ENCODE results near the gene CAMSAP3. TPM values are rescaled to one million over a fixed set of nuclear protein-coding genes. Genes with fewer than 3 reads are reported as not detected.
"Not testable (repeated sequence)": the region's sequence is repeated elsewhere in the genome, so short reads cannot be mapped to it uniquely, and the experiment has no call there.

Gene CAMSAP3
- total and polyA plus RNA-seq, 7 donors = 0.03 to 0.15 (median 0.09) TPM; not detected in 3

DNA sequence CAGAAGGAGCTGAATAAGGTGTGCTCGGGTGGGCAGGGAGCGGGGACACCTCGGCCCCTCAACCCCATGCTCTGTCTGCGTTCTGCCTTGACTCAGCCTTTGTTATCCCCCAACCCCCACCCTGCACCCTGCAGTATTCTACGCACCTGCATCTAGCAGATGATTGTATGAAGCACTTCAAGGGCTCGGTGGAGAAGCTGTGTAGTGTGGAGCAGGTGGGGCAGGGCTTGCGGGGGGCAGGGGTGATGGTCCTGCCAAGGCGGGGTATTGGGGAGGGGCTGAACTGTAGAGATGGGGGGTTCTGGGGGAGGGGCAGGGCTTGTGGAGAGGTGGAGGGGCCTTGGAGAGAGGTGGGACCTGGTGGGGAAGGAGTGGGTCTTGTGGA, 47.4 kb downstream of the CAMSAP3 start:
- no peak overlapping the region for H3K27ac ChIP-seq
- H3K4me3 ChIP-seq = no peak overlapping the region
- H3K36me3 ChIP-seq (ENCODE audit: insufficient read depth in 1 of 2, low read depth in 1 of 2) = no peaks in the 10 kb centered on the region
- 87 to 90% (median 90%) methylated on average over 8 of the region's 8 CpGs for WGBS, 3 donors
- peaks cover 0 to 16% (median under 1%) of the 10 kb centered on the region in 3 donors for H3K27me3 ChIP-seq (ENCODE audit: insufficient read depth in 3 of 3, low read length in 2 of 3)
- no peaks in the 10 kb centered on the region for H3K9me3 ChIP-seq
- intact Hi-C loops (cut with DNase I) = no loop called here
- no peaks in the 10 kb centered on the region for H3K4me1 ChIP-seq
- TF ChIP-seq, protein P1, sequence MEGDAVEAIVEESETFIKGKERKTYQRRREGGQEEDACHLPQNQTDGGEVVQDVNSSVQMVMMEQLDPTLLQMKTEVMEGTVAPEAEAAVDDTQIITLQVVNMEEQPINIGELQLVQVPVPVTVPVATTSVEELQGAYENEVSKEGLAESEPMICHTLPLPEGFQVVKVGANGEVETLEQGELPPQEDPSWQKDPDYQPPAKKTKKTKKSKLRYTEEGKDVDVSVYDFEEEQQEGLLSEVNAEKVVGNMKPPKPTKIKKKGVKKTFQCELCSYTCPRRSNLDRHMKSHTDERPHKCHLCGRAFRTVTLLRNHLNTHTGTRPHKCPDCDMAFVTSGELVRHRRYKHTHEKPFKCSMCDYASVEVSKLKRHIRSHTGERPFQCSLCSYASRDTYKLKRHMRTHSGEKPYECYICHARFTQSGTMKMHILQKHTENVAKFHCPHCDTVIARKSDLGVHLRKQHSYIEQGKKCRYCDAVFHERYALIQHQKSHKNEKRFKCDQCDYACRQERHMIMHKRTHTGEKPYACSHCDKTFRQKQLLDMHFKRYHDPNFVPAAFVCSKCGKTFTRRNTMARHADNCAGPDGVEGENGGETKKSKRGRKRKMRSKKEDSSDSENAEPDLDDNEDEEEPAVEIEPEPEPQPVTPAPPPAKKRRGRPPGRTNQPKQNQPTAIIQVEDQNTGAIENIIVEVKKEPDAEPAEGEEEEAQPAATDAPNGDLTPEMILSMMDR (IDR thresholded peaks at IDR 0.05) = no peak
- DNase-seq = no peak
- ATAC-seq = no peak

DNA sequence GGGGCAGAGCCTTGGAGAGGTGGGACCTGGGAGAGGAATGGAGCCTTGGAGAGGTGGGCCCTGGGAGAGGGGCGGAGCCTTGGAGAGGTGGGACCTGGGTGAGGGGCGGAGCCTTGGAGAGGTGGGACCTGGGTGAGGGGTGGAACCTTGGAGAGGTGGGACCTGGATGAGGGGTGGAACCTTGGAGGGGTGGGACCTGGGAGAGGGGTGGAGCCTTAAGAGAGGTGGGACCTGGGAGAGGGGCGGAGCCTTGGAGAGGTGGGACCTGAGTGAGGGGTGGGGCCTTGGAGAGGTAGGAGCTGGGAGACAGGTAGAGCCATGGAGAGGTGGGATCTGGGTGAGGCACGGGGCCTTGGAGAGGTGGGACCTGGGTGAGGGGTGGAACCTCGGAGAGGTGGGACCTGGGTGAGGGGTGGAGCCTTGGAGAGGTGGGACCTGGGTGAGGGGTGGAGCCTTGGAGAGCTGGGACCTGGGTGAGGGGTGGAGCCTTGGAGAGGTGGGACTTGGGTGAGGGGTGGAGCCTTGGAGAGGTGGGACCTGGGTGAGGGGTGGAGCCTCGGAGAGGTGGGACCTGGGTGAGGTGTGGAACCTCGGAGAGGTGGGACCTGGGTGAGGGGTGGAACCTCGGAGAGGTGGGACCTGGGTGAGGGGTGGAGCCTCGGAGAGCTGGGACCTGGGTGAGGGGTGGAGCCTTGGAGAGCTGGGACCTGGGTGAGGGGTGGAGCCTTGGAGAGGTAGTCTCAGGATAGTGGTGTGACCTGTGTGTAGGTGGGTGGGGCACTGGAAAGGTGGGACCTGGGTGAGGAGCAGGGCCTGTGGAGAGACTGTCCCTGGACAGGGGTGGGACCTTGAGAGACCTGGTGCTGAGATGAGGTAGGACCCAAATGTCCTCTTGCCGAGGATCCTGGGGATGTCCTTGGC, 48.2 kb downstream of the CAMSAP3 start:
- 43 to 89% (median 71%) methylated on average over 9 to 10 of the region's 10 CpGs for WGBS, 3 donors
- intact Hi-C loops (cut with DNase I); ATAC-seq; H3K4me3 ChIP-seq; H3K9me3 ChIP-seq; H3K4me1 ChIP-seq; H3K27ac ChIP-seq; DNase-seq; H3K27me3 ChIP-seq (ENCODE audit: insufficient read depth in 3 of 3, low read length in 2 of 3); H3K36me3 ChIP-seq (ENCODE audit: insufficient read depth in 1 of 2, low read depth in 1 of 2): not testable (repeated sequence)

DNA sequence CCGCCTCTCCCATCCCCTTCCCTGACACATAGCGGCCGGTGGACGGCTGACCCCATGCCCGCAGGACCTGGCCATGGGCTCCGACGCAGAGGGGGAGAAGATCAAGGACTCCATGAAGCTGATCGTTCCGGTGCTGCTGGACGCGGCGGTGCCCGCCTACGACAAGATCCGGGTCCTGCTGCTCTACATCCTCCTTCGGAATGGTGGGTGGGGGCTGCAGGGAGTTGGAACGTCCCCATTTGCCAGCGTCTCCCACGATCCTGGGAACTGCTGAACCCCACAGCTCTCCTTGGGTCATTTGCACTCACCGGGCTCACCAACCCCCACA, 48.9 kb downstream of the CAMSAP3 start:
- WGBS, 3 donors = 84 to 91% (median 90%) methylated on average over 16 to 20 of the region's 20 CpGs
- H3K36me3 ChIP-seq (ENCODE audit: insufficient read depth in 1 of 2, low read depth in 1 of 2) = no peaks in the 10 kb centered on the region
- intact Hi-C loops (cut with DNase I) = no loop called here
- no peak overlapping the region for H3K4me3 ChIP-seq
- ATAC-seq (no peak), DNase-seq (no peak)
- no peaks in the 10 kb centered on the region for H3K9me3 ChIP-seq
- H3K27me3 ChIP-seq (ENCODE audit: insufficient read depth in 3 of 3, low read length in 2 of 3) = peaks cover 0 to 4% (median 0%) of the 10 kb centered on the region in 3 donors
- TF ChIP-seq, protein P1 (IDR thresholded peaks at IDR 0.05) = no peak
- H3K4me1 ChIP-seq = no peaks in the 10 kb centered on the region
- no peak overlapping the region for H3K27ac ChIP-seq

DNA sequence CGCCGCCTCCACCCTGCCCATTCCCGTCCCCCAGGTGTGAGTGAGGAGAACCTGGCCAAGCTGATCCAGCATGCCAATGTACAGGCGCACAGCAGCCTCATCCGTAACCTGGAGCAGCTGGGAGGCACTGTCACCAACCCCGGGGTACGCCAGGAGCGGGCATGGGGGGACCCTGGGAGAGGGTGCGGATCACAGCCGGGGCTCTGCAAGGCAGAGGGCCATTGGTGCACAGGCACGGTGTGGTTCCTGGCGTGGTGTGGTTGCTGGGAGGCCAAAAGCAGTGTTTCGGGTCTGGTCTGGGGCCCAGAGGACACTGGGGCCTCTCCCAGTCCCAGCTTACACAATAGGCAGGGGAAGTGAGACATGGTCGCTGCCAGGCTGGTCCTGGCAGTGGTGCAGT, 49.5 kb downstream of the CAMSAP3 start:
- Histone ChIP-seq H3K4me1 (no peaks in the 10 kb centered on the region), H3K9me3 (no peaks in the 10 kb centered on the region), H3K4me3 (no peak overlapping the region), H3K27me3 (ENCODE audit: insufficient read depth in 3 of 3, low read length in 2 of 3) (peaks cover 0 to 4% (median 0%) of the 10 kb centered on the region in 3 donors), H3K36me3 (ENCODE audit: insufficient read depth in 1 of 2, low read depth in 1 of 2) (no peaks in the 10 kb centered on the region), H3K27ac (no peak overlapping the region)
- DNase-seq (no peak), ATAC-seq (no peak)
- TF ChIP-seq, protein P1 (IDR thresholded peaks at IDR 0.05) = no peak
- intact Hi-C loops (cut with DNase I) = no loop called here
- WGBS, 3 donors = 80 to 85% (median 83%) methylated on average over 14 of the region's 14 CpGs

DNA sequence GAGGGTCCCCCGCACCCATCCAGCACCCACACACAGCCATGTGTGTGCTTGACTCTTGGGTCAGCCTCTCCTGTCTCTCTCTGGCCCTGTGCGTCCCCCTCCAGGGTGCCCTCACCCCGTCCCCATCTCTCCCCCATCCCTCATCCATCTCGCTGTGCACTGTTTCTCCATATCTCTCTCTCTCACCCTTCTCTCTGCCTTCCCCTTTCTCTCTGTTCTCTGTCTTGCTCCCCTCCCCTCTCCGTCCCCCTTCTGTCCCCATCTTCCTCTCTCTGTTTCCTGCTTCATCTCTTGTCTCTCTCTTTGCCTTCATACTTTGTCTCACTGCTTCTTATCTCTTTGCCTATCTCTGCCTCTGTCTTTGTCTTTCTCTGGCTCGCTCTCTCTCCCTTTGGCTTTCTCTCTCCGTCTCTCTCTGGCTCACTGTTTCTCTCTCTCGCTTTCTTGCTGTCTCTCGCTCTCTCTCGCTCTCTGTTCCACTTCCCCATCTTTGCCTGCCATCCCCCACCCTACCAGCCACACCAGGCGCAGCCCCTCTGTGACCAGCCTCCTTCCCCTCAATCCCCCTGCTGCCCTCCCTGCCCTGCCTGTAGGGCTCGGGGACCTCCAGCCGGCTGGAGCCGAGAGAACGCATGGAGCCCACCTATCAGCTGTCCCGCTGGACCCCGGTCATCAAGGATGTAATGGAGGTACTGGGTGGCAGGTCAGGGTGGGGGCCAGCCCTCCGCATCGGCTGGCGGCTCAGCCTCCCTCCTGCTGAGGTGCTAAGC, 50.2 kb downstream of the CAMSAP3 start:
- H3K4me3 ChIP-seq = no peak overlapping the region
- 54 to 57% (median 57%) methylated on average over 19 to 20 of the region's 20 CpGs for WGBS, 3 donors

More for the DNA sequence above, 50.2 kb downstream of the CAMSAP3 start:
- no peaks in the 10 kb centered on the region for H3K4me1 ChIP-seq
- DNase-seq (no peak), ATAC-seq (no peak)
- intact Hi-C loops (cut with DNase I) = no loop called here
- H3K9me3 ChIP-seq = no peaks in the 10 kb centered on the region
- H3K27ac ChIP-seq = no peak overlapping the region
- TF ChIP-seq, protein P1 (IDR thresholded peaks at IDR 0.05) = no peak
- no peaks in the 10 kb centered on the region for H3K36me3 ChIP-seq (ENCODE audit: insufficient read depth in 1 of 2, low read depth in 1 of 2)
- H3K27me3 ChIP-seq (ENCODE audit: insufficient read depth in 3 of 3, low read length in 2 of 3) = peaks cover 0 to 4% (median 0%) of the 10 kb centered on the region in 3 donors

Measured in psoas muscle (tissue), 8 donors.